ENCODE measurements around the gene SYCP1. TPM values are rescaled to one million over a fixed set of nuclear protein-coding genes. Genes with fewer than 3 reads are reported as not detected.

SYCP1 gene
- total RNA-seq, 1 experiment from 2014 or later = not detected

DNA sequence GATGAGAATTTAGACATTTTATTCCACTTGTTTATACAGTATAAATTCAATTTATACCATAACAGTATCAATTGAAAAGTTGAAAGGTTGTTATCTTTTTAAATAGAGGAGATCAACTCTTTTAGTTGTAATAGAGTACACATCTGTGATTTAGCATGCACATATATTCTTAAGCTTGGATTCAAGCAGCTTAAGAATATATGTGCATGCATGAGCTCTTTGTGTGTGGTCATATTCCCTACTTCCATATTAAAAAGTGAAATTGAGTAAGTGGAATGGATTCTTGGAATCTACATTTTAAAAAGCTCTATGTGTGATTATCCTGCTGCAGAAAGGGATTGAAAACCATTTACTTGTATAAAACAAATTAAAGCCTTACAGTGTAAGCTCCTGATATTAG lies 71.9 kb downstream of the SYCP1 start:
- H3K79me2 ChIP-seq (ENCODE audit: insufficient read depth, low read length) = no peaks in the 10 kb centered on the region
- Mint-ChIP-seq H3K4me1 (0 out of 4 replicates have a peak, but pooled peaks cover 0 to 2% of the 10 kb centered on the region in 2 experiments), H3K27me3 (ENCODE audit: low read depth) (no peaks in the 10 kb centered on the region; the same call in 1 of the 2 replicates), H3K4me3 (no peak overlapping the region), H3K9me3 (peaks cover under 1 to 2% of the 10 kb centered on the region in 2 experiments; a peak in 2 of 5 replicates), H3K27ac (no peak overlapping the region), H3K36me3 (ENCODE audit: insufficient read depth in 1 of 3, low read depth in 3 of 3) (peaks cover 0 to under 1% (median 0%) of the 10 kb centered on the region in 3 experiments; a peak in 2 of 7 replicates)
- H3K4me1 ChIP-seq (ENCODE audit: insufficient read depth, low read length) = no peaks in the 10 kb centered on the region
- no peak overlapping the region for H3K27ac ChIP-seq (ENCODE audit: insufficient read length, low read depth, low read length)
- no peak overlapping the region for H3K23ac ChIP-seq (ENCODE audit: insufficient read length, low read depth, low read length)
- H3K23me2 ChIP-seq (ENCODE audit: insufficient read length, low read depth, low read length, poor library complexity, severe bottlenecking) = no peaks in the 10 kb centered on the region
- no peak overlapping the region for H2BK12ac ChIP-seq (ENCODE audit: insufficient read length, low read depth, low read length)
- no peaks in the 10 kb centered on the region for H4K20me1 ChIP-seq (ENCODE audit: control insufficient read depth, insufficient read depth, insufficient read length)
- H2BK5ac ChIP-seq (ENCODE audit: insufficient read length, low read length) = no peak overlapping the region
- no peak overlapping the region for H2AFZ ChIP-seq (ENCODE audit: low read length)
- H3K9me3 ChIP-seq (ENCODE audit: control insufficient read depth, low read depth, low read length) = no peaks in the 10 kb centered on the region
- no peak for DNase-seq
- H2AK5ac ChIP-seq (ENCODE audit: insufficient read length, low read length) = no peak overlapping the region
- H2BK20ac ChIP-seq (ENCODE audit: low read depth, low read length, poor library complexity, severe bottlenecking) = no peak overlapping the region
- no peaks in the 10 kb centered on the region for H3K79me1 ChIP-seq (ENCODE audit: insufficient read depth, low read depth, low read length, poor library complexity, severe bottlenecking)
- no peak overlapping the region for H4K91ac ChIP-seq (ENCODE audit: insufficient read length, low read depth, low read length)
- no peak overlapping the region for H4K8ac ChIP-seq (replicated peaks; ENCODE audit: insufficient read length, low read depth, low read length)
- H3K18ac ChIP-seq (ENCODE audit: insufficient read length, low read depth, low read length) = no peak overlapping the region
- H4K5ac ChIP-seq (ENCODE audit: insufficient read length, low read depth, low read length) = no peak overlapping the region
- no peaks in the 10 kb centered on the region for H3K27me3 ChIP-seq (ENCODE audit: insufficient read depth, low read length)
- no peak overlapping the region for H3T11ph ChIP-seq (ENCODE audit: low read length)
- no peak overlapping the region for H3K14ac ChIP-seq (ENCODE audit: insufficient read depth, low read length)
- no peak overlapping the region for H3K4me2 ChIP-seq (ENCODE audit: insufficient read depth, insufficient read length, low read length)
- no peak overlapping the region for H2BK120ac ChIP-seq (ENCODE audit: low read depth, low read length, poor library complexity, severe bottlenecking)
- no peak for TF ChIP-seq CTCF (conservative IDR thresholded peaks at IDR 0.05)
- H3K9ac ChIP-seq (ENCODE audit: extremely low read depth, insufficient read length, low read length) = no peak overlapping the region
- H3K56ac ChIP-seq (ENCODE audit: insufficient read length, low read depth, low read length) = no peak overlapping the region
- no peak overlapping the region for H3K4ac ChIP-seq (ENCODE audit: low read depth, low read length)
- no peak overlapping the region for H2BK15ac ChIP-seq (ENCODE audit: low read depth, low read length)

Measured in H9 (cell line).